ENCODE measurements around the gene CSDE1. TPM values are rescaled to one million over a fixed set of nuclear protein-coding genes. Genes with fewer than 3 reads are reported as not detected.

CSDE1 gene
- total RNA-seq, 1 experiment from 2014 or later, result 362 TPM

- CTCF ChIA-PET, result no interaction called here
- Mint-ChIP-seq H3K4me1 (ENCODE audit: low read depth, unreplicated experiment) (no peaks in the 10 kb centered on the region), H3K9me3 (ENCODE audit: low read depth, unreplicated experiment) (no peaks in the 10 kb centered on the region), H3K27ac (ENCODE audit: unreplicated experiment) (peak within 1 kb of the TSS; percentile 100), H3K4me3 (ENCODE audit: low read depth, unreplicated experiment) (peak within 1 kb of the TSS; percentile 97), H3K36me3 (ENCODE audit: insufficient read depth, unreplicated experiment) (peaks cover 52% of the 10 kb centered on the region), H3K27me3 (ENCODE audit: unreplicated experiment) (no peaks in the 10 kb centered on the region)
- intact Hi-C loops (cut with micrococcal nuclease; ENCODE audit: unreplicated experiment), result no loop called here
- BruUV-seq (replicated peaks), result TSS peak; percentile 82
- no peak for TF ChIP-seq CTCF (IDR thresholded peaks at IDR 0.05; ENCODE audit: unreplicated experiment)
- DNase-seq, result peak; percentile 92
Observed at GRCh38 chr1:114716304-114717170, 41.2 kb downstream of the CSDE1 start, which contains the start of gene NRAS. TSS of gene NRAS (minus strand) at chr1:114716771. CDS start at chr1:114716160, 611 bp downstream.

- H3K4me3 Mint-ChIP-seq (ENCODE audit: low read depth, unreplicated experiment), result peak overlapping the region; percentile 97
- no peaks in the 10 kb centered on the region for H3K27me3 Mint-ChIP-seq (ENCODE audit: unreplicated experiment)
- no peaks in the 10 kb centered on the region for H3K9me3 Mint-ChIP-seq (ENCODE audit: low read depth, unreplicated experiment)
- intact Hi-C loops (cut with micrococcal nuclease; ENCODE audit: unreplicated experiment), result no loop called here
- H3K4me1 Mint-ChIP-seq (ENCODE audit: low read depth, unreplicated experiment), result no peaks in the 10 kb centered on the region
- H3K36me3 Mint-ChIP-seq (ENCODE audit: insufficient read depth, unreplicated experiment), result peaks cover 55% of the 10 kb centered on the region
- TF ChIP-seq CTCF (IDR thresholded peaks at IDR 0.05; ENCODE audit: unreplicated experiment), result no peak
- no peak for DNase-seq
- H3K27ac Mint-ChIP-seq (ENCODE audit: unreplicated experiment), result peak overlapping the region; percentile 100
- CTCF ChIA-PET, result no interaction called here
- no TSS peak for BruUV-seq (replicated peaks)
Observed at GRCh38 chr1:114715952-114716303, 41.9 kb downstream of the CSDE1 start.

- Mint-ChIP-seq H3K9me3 (ENCODE audit: low read depth, unreplicated experiment) (no peaks in the 10 kb centered on the region), H3K4me3 (ENCODE audit: low read depth, unreplicated experiment) (no peak overlapping the region), H3K36me3 (ENCODE audit: insufficient read depth, unreplicated experiment) (peaks cover 44% of the 10 kb centered on the region), H3K27me3 (ENCODE audit: unreplicated experiment) (no peaks in the 10 kb centered on the region), H3K27ac (ENCODE audit: unreplicated experiment) (no peak overlapping the region), H3K4me1 (ENCODE audit: low read depth, unreplicated experiment) (no peaks in the 10 kb centered on the region)
- CTCF ChIA-PET, result interaction anchor here (0.6 kb wide), 1 partner anchor 8 kb away, joined by 4 read pairs; no protein-coding TSS in a partner anchor
- BruUV-seq (replicated peaks), result no TSS peak
- no peak for TF ChIP-seq CTCF (IDR thresholded peaks at IDR 0.05; ENCODE audit: unreplicated experiment)
- intact Hi-C loops (cut with micrococcal nuclease; ENCODE audit: unreplicated experiment), result no loop called here
- DNase-seq, result no peak
Observed at GRCh38 chr1:114712977-114713376, 44.8 kb downstream of the CSDE1 start.

GRCh38 chr1:114710360-114710759 is 47.4 kb downstream of the CSDE1 start:
- peaks cover 29% of the 10 kb centered on the region for H3K36me3 Mint-ChIP-seq (ENCODE audit: insufficient read depth, unreplicated experiment)
- no peak for TF ChIP-seq CTCF (IDR thresholded peaks at IDR 0.05; ENCODE audit: unreplicated experiment)
- BruUV-seq (replicated peaks), result no TSS peak
- CTCF ChIA-PET, result no interaction called here
- no peaks in the 10 kb centered on the region for H3K27me3 Mint-ChIP-seq (ENCODE audit: unreplicated experiment)
- H3K4me3 Mint-ChIP-seq (ENCODE audit: low read depth, unreplicated experiment), result no peak overlapping the region
- no peaks in the 10 kb centered on the region for H3K9me3 Mint-ChIP-seq (ENCODE audit: low read depth, unreplicated experiment)
- intact Hi-C loops (cut with micrococcal nuclease; ENCODE audit: unreplicated experiment), result no loop called here
- H3K4me1 Mint-ChIP-seq (ENCODE audit: low read depth, unreplicated experiment), result no peaks in the 10 kb centered on the region
- DNase-seq, result no peak
- no peak overlapping the region for H3K27ac Mint-ChIP-seq (ENCODE audit: unreplicated experiment)
